Effector CD4-positive, alpha-beta T cell (primary cell): ENCODE measurements around the gene SHTN1.

Experiments
- DNase-seq: peaks from one replicate; pipeline ENCODE4 v3.0.0-alpha.2; 2020

The SHTN1 gene

DNA sequence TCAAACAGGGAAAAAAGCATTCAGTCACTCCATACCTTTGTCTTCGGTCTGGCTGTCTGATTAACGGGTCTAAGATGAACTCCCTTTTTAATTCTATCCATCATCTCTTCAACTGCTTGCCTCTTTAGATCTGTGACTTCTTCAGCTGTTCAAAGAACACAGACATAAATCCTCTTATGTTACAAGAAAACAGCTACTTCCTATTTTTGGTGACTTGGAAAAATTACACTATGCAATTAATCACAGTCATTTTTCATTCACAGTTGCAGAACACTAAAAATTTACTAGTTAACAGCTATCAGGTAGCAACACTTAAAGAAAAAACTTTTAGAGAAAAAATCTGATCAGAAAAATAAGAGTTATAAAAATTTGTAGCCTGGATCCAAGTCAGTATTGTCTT, 89.6 kb downstream of the SHTN1 start:
- no peak for DNase-seq

DNA sequence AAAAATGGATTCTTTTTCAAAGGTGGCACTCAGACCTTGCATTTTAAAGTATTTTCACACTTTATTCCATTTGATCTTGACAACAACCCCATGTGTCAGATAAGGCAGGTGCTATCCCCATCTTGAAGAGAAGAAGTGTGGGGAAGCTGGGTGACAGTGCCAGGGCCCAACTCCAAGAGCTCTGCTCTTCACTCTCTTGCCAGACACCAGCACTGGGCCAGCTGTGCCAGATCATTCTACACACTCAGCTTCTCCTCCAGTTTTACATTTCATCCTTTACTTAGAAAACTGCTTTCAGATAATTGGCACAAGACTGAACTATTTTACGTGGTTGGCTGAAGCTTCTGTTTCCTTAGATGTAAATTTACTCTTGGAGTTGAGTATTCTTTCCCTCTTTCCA, 91.3 kb downstream of the SHTN1 start:
- DNase-seq: no peak

GRCh38 chr10:116912162-116912561, 92.8 kb downstream of the SHTN1 start:
- no peak for DNase-seq

GRCh38 chr10:116910910-116911309, 94.1 kb downstream of the SHTN1 start:
- no peak for DNase-seq

DNA sequence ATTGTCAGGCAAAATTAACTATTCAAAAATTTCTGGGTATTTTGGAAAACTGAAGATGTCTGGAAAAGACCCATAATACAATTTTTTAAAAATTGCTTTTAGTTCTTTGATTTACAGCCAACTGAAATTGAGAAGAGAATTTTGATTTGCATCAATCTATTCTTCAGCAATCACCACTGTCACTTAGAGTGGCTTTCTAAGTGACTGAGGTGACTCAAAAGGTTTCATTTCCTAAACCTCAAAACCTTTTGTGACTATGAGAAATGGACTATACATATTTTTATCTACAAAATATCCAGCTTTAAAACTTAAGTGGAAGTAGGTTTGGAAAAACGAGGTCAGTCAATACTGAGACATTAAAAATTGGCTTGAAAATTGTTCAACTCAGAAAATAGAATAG, 95.7 kb downstream of the SHTN1 start:
- no peak for DNase-seq

- no peak for DNase-seq
These were observed 97.6 kb downstream of the SHTN1 start for GRCh38 chr10:116907245-116907987.

DNA sequence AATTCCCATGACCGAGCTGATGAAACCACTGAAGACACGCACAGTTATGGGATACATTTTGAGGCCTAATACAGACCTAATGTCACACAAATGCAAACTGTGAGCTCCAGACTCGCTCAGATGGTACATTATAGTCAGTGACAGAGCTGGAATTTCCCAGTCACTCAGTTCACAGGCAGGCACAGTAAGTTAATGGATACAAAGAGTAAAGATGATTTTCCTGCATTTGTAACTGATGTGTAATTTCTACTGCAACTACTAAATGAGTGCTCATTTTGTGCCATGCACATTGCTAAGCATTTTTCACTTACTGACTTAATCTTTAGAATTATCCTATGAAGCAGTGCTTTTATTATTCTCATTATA, 99.2 kb downstream of the SHTN1 start:
- DNase-seq: no peak

DNA sequence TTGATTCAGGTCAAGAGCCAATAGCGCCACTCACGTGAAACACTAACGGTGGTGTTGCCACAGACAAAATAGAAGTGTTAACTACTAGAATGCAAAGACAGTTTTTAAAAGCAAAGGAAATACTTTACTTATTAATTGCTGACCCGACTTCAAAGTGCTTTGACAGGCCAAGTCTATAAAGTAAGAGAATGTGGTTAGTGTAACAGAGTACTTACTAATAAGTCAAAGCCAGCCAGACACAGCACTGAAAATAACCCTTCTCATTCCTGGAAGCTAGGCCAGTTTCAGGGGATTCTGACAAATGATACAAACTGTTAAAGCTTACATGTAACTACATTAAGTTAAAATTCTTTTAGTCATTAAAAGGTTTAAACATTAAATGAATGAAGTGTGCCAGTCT, 105.4 kb downstream of the SHTN1 start:
- no peak for DNase-seq

DNA sequence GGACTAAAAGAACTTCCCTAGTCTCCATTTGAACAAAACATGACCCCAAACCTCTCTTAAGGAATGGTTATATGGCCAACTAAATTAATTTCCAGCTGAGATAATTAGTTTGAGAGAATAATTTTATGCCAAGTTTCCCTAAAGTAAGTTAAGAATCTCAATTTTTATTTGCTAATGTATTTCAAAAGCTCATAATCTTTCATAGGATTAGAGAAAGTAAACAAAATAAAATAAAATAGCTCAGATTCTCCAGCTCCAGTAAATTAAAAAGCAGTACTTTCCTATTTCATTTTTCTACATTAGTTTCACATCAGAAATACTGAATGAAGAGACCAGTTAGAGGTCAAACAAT, 111.3 kb downstream of the SHTN1 start:
- no peak for DNase-seq

DNA sequence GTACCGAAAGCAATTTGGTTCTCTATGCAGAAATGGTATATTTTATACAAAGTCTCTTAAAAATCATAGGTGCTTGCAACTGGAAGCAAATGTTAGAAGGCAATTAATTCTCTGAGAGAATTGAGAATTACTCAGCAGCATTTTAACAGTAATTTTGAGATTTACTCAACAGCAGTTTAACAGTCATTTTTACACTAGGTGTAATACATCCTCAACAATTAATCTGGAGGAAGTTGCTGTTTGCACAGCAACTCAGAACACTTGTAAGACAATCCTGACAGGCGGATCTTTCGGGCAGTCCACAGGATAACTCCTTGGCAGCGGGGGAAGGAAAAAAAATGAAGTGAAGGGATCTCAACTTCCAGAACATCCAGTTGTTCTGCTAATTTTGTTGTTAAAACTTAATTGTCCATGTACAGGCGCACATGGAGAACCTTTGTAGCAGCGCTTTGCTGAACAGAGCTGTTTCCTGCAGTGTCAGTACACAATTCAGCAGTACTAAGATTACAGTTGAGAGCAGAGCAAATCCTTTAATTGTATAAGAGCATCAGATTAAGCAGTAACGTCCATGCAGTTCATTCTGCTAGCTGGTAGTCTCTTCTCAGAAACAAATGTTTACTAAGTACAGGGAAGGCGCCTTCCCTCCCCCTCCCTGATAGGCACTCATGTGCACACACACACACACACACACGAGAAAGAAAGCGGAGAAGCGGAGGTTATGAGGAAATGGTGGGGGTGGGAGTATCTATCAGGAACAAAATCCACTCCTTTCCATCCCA, 111.9 kb downstream of the SHTN1 start:
- DNase-seq: no peak

- DNase-seq: no peak
These were observed 113.8 kb downstream of the SHTN1 start for GRCh38 chr10:116891208-116891607.

DNA sequence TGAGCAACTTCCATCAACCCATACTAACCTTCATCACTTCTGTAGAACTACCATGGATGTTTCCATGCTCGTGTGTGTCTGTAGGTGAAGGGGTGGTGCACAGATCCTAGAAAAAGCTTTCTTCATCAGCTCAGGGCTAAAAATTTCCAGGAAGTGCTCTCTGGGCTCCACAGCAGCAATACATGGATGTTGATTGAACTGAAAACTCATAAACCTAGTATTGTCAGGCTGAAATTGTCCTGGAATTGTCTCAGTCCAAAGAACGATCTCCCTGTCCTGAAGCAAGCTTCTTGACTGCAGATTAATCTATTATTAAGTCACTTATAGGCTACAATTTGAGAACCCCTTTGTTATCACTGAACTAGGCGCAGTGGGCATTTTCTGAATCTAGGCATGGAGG, 115.9 kb downstream of the SHTN1 start:
- no peak for DNase-seq

DNA sequence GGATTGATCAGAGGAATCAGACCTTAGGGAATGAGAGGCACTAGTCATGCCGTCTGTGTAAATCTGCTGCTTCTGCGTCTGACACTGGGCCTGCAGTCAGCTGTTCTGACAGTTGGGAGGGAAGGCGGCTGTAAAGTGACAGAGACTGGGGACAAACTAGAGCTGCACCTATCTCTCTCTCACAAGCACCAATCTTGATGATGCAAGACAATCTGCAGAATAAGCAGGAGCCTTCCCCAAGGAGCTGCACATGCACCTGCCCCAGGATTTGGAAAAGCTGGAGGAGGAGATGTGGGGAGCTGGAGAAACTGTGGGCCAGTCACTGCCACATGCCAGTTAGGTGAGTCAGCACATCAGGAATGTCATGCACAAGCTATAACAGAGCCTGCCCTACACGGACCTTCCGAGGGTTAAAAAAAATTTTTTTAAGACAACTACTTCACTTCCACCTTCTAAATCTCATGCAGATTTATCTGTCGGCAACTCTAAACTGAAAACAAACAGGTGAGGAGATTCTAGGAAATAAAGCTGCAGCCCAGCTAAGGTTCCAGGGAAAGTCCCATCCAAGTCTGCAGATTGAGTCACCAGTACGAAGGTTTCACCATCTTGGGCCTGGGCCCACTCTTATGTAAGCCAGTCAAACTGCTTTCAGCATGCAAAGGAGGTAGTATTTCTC, 116.5 kb downstream of the SHTN1 start:
- DNase-seq: no peak

GRCh38 chr10:116886772-116887171, 118.2 kb downstream of the SHTN1 start:
- DNase-seq: no peak

DNA sequence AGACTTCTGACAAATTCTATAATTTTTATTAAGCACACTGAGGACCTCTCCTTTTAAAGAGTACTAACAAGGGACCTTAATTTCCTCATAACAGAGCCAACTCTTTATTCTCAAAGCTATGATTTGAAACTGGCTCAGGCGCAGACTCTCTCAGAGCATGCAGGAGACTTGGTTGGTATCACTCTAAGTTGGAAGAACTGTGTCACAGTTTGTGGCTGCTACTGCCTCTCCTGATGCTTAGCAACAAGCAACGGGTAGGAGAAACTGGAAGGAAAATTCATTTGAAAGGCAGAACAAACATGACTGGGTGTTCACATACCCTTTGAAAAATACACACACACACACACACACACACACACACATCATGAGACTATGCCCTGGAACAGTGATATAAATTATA, 122.3 kb downstream of the SHTN1 start:
- DNase-seq: no peak

GRCh38 chr10:116880716-116881482, 124.1 kb downstream of the SHTN1 start:
- DNase-seq: no peak

DNA sequence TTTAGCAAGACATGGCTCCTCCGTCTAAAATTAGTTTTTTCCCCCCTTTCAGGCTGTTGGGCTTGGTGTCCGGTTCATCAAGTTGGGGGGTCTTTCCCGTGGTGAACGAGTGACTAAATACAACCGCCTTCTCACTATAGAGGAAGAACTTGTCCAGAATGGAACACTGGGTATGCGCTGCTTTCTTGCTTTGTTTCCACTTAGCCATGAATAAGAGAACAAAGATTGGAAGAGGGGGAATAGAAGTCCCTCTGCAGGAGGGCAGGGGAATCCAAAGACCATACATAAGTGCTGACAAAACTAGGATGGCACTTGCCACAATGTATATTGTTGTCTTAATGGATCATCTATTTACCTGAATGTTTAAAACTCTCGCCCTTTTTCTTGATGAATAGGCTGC, 125.2 kb downstream of the SHTN1 start:
- no peak for DNase-seq

DNA sequence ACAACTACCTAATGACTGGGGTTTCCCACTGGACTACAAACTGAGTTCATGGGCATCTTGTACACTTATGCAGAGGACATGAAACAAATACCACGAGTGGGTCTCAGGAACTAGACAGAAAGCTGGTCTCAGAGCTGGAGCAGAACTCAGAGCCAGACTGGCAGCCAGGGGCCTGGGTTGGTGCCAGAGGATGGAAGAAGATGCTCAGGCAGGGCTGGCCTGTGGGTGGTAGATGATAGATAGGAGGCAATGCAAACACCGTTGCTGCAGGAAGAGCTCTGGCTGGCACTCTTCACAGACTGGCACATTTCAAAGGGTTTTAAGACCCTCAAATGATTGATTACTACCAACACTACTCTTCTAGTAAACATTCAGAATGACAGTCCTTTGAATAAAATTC, 126.9 kb downstream of the SHTN1 start:
- DNase-seq: no peak

DNA sequence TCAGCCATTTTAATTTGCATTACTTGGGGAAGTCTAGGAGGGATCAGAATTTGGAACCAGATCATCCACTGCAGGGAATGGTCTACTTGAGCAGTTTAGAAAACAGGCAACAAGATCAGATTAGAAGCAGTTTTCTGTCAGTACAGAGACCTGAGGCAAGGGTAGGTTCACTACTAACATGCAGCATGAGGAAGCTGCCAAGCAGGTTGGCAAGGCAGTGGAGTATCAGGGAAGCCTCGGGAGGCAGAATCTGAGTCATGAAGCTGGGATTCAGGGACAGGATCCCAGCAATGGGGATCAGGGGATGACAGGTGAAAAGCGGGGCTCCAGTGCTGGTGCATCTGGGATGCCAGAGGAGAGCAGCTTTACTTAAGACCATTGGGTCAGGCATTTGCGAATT, 127.6 kb downstream of the SHTN1 start:
- DNase-seq: no peak

- no peak for DNase-seq
These were observed 129.1 kb downstream of the SHTN1 start for GRCh38 chr10:116875897-116876296.

DNA sequence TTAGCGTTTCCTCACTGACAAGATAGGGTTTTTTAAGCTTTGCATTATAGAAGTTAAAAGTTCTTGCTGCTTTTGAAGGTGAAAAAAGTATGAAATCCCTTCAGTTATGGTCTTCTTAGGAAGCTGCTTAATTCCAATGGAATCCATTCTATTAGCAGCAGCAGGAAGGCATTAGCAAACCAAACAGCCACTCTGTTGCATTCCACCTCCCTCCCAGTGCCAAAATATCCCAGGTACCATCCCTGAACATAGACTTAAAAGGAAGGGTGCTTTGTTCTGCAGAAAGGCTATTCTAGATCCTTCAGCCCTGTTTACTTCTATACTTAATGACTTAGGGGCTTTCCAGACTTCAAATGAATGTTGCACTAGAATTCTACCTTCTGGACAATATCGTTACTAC, 131.9 kb downstream of the SHTN1 start:
- DNase-seq: no peak

DNA sequence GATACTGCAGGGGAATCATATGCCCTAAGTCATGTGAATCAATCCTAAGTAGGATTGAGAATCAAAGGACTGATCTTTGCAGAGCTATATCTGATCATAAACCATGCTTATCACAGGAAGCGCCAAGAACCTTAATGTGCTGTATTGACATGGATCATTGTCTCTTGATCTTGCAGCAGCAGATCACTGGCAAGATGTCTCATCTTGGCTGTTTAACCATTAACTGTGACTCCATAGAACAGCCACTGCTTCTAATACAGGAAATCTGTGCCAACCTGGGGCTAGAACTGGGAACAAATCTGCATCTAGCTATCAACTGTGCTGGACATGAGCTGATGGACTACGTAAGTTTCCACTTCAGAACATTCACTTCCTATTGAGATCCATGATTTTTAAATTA, 134.0 kb downstream of the SHTN1 start:
- DNase-seq: no peak

- no peak for DNase-seq
These were observed 136.3 kb downstream of the SHTN1 start for GRCh38 chr10:116868722-116869121.
